Cardiac fibroblast (primary cell): ENCODE results near the gene LHFPL2.

Experiments
- DNase-seq, 2 donors: peaks; one replicate each; pipeline versions ENCODE4 v3.0.0 to v3.0.0-alpha.2; 2010; ENCODE audit warnings: low read depth in 2 of 2
- H3K4me3 ChIP-seq, 2 donors: replicated peaks in 1 of 2; 1 replicate in 1 of 2; 2 replicates in 1 of 2; pipeline ENCODE4 v1.5.1; 2011; ENCODE audit warnings: low read depth in 2 of 2, low read length in 2 of 2, mild to moderate bottlenecking in 2 of 2, moderate library complexity in 1 of 2
- CTCF ChIP-seq: IDR thresholded peaks from one replicate; pipeline ENCODE4 v1.5.1; 2011; ENCODE audit warnings: low read depth, mild to moderate bottlenecking, low read length, inconsistent platforms

The LHFPL2 gene

GRCh38 chr5:78534905-78535200 lies 113.7 kb downstream of the LHFPL2 start:
- no peak for TF ChIP-seq CTCF
- DNase-seq = no peak
- H3K4me3 ChIP-seq = no peak overlapping the region

- H3K4me3 ChIP-seq = peak overlapping the region in 1 of 2 donors; percentile 14
- peak; percentile 79 to 91 for DNase-seq
These were observed 114.2 kb downstream of the LHFPL2 start for GRCh38 chr5:78534148-78534904.

GRCh38 chr5:78533356-78533755 lies 115.2 kb downstream of the LHFPL2 start:
- H3K4me3 ChIP-seq = no peak overlapping the region
- TF ChIP-seq CTCF = peak; percentile 46
- DNase-seq = peak; percentile 64 to 65

More at GRCh38 chr5:78534148-78534904, 114.2 kb downstream of the LHFPL2 start:
- no peak for TF ChIP-seq CTCF

- H3K4me3 ChIP-seq = no peak overlapping the region
- TF ChIP-seq CTCF = no peak
- DNase-seq = peak; percentile 89 to 98
These were observed 118.1 kb downstream of the LHFPL2 start for GRCh38 chr5:78530342-78531096.

GRCh38 chr5:78527925-78528324 lies 120.6 kb downstream of the LHFPL2 start:
- TF ChIP-seq CTCF = no peak

GRCh38 chr5:78527054-78527859 lies 121.3 kb downstream of the LHFPL2 start:
- DNase-seq = peak; percentile 98 to 99
- TF ChIP-seq CTCF = no peak
- no peak overlapping the region for H3K4me3 ChIP-seq

More at GRCh38 chr5:78527925-78528324, 120.6 kb downstream of the LHFPL2 start:
- H3K4me3 ChIP-seq = no peak overlapping the region
- peak in 1 of 2 donors; percentile 63 for DNase-seq
